Measurements from ENCODE around the gene CHRM4. TPM values are rescaled to one million over a fixed set of nuclear protein-coding genes. Genes with fewer than 3 reads are reported as not detected.

CHRM4 gene
- total RNA-seq, 2 donors from 2014 or later: 0.28 TPM; not detected in 1

DNA sequence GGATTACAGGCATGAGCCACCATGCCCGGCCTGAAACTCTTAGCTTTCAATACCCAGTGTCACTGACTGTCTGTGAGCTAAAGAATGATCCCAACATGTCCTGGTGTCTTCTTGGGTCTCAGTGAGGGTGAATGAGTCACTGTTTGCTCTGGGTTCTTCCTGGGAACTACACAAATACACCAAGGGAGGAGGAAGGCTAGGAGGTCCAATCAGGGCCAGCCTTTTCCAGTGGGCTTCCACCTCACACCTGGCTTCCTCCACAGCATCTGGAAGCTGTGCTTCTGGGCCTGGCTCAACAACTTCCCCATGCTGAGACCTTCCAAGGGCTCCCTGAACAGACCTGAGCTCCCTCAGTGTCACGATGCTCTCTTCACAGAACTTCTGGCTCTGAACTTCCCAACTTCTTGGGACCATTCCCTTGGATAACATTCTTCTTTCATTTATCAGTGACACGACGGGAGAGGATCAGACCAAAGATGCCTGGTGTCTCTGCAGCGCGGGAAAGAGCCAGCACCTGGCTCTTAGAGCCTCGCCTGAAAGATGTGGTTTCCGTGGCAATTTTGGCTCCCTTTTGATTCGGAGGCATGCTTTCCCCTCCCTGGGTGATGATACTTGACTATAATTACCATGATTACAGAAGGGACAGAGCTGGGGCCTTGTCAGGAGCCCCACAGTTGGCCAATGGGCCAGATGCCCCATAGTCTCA is 22.3 kb upstream of the CHRM4 start:
- H3K27me3 ChIP-seq: no peaks in the 10 kb centered on the region
- DNase-seq (ENCODE audit: low spot score): no peak
- no peaks in the 10 kb centered on the region for H3K4me1 ChIP-seq
- no peak overlapping the region for H3K27ac ChIP-seq
- H3K4me3 ChIP-seq: no peak overlapping the region
- H3K36me3 ChIP-seq: peaks cover 28% of the 10 kb centered on the region
- H3K9me3 ChIP-seq: no peaks in the 10 kb centered on the region
- TF ChIP-seq, protein P1, sequence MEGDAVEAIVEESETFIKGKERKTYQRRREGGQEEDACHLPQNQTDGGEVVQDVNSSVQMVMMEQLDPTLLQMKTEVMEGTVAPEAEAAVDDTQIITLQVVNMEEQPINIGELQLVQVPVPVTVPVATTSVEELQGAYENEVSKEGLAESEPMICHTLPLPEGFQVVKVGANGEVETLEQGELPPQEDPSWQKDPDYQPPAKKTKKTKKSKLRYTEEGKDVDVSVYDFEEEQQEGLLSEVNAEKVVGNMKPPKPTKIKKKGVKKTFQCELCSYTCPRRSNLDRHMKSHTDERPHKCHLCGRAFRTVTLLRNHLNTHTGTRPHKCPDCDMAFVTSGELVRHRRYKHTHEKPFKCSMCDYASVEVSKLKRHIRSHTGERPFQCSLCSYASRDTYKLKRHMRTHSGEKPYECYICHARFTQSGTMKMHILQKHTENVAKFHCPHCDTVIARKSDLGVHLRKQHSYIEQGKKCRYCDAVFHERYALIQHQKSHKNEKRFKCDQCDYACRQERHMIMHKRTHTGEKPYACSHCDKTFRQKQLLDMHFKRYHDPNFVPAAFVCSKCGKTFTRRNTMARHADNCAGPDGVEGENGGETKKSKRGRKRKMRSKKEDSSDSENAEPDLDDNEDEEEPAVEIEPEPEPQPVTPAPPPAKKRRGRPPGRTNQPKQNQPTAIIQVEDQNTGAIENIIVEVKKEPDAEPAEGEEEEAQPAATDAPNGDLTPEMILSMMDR (IDR thresholded peaks at IDR 0.05): no peak

DNA sequence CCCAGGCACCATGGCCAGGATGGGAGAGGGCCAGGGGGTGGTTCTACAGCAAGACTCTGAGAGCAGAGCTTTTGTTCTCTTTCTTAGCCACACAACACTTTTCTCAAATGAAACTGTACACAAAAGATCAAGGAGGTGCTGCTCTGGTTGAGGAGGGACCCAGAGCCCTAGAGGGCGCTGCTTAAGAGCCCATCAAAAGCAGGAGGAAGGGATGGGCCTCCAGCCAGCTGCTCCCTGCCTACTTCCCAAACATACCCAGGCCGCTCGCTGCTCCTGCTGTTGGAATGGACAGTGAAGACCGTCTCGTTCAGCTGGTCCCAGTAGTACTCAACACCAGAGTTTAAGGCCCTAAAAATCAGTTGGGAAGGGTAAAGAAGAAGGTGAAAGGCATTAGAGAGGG is 18.4 kb upstream of the CHRM4 start:
- TF ChIP-seq, protein P1 (IDR thresholded peaks at IDR 0.05): no peak
- peaks cover 47% of the 10 kb centered on the region for H3K36me3 ChIP-seq
- DNase-seq (ENCODE audit: low spot score): no peak

DNA sequence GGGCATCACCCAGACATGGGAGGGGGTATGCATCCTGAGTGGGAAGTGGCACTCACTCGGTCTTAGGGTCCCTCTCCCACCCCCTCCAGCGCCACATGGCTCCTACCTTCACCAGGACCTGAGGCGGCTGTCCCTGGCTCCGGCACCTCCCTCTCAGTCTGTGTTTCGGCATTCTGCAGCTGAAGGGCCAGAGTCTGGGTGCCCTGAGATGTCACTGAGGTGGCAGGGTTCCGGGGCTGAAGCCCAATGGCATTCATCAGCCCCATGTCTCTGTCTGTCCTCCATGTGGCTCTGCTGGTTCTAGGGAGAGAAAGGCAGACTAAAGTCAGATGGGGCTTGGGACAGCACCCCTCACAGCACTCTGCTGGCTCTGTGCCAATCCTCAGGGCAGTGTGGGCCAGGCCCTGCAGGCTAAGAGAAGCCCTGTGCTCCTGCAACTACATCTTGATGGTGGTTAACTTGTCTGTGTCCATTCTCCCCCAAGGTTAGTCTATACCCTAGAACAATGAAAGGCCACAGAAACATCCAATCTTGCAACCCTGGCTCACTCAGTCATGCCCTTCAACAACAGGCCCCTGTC is 16.9 kb upstream of the CHRM4 start:
- Histone ChIP-seq H3K27ac (no peak overlapping the region), H3K27me3 (no peaks in the 10 kb centered on the region), H3K36me3 (peaks cover 39% of the 10 kb centered on the region), H3K4me1 (peaks cover 0 to 9% of the 10 kb centered on the region in 2 donors), H3K4me3 (no peak overlapping the region), H3K9me3 (no peaks in the 10 kb centered on the region)
- TF ChIP-seq, protein P1 (IDR thresholded peaks at IDR 0.05): no peak
- no peak for DNase-seq (ENCODE audit: low spot score)

More for the DNA sequence above, 18.4 kb upstream of the CHRM4 start:
- H3K4me3 ChIP-seq: no peak overlapping the region
- H3K27me3 ChIP-seq: no peaks in the 10 kb centered on the region
- no peak overlapping the region for H3K27ac ChIP-seq
- no peaks in the 10 kb centered on the region for H3K9me3 ChIP-seq
- no peaks in the 10 kb centered on the region for H3K4me1 ChIP-seq

DNA sequence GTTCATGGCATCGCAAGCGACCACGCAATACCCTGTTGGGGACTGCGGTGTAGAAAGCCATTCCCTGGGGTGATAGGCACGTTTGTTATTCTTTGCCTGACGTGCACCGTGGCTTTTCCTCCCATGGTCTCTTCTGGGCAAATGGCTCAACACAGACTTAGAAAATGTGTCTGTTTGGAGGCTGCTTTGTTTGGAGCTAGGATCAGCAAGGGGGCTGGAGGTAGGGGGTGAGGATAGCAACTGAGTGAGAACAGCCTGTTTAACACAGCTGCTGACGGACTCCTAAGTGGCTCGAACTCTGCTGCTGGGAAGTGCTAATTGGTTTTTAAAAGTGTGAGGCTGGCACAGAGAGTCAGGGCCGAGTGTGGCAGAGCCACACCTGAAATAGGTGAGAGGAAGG is 16.1 kb upstream of the CHRM4 start:
- Histone ChIP-seq H3K4me3 (no peak overlapping the region), H3K27ac (no peak overlapping the region), H3K9me3 (no peaks in the 10 kb centered on the region), H3K36me3 (peaks cover 43% of the 10 kb centered on the region), H3K4me1 (peaks cover 0 to 17% of the 10 kb centered on the region in 2 donors), H3K27me3 (no peaks in the 10 kb centered on the region)
- DNase-seq (ENCODE audit: low spot score): no peak
- TF ChIP-seq, protein P1 (IDR thresholded peaks at IDR 0.05): no peak

DNA sequence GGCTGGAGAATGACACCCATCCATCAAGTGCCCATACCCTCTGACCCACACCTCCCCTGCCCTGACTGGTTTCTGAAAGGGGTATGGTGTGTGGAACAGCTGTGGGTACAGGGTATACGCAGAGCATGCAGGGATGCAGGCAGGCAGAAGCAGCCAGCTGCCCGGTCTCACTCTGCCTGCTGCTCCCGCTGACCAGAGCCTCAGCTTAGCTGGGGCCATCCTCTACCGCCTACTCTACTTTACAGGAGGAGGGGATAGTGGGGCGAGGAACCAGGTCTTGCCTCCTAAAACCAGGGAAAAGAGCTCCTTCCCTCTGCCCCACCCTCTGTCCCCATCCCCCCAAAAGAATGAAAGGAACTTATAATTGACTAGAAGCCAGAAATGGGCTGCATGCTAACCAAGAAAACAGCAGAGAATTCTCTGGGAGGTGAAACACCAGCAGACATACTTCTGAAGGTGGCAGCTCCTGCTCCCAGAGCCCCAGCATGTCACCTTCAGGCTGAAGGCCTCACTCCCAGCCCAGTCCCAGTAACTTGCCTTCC is 13.0 kb upstream of the CHRM4 start:
- DNase-seq (ENCODE audit: low spot score): no peak
- TF ChIP-seq, protein P1 (IDR thresholded peaks at IDR 0.05): no peak
- Histone ChIP-seq H3K36me3 (peaks cover 36% of the 10 kb centered on the region), H3K9me3 (no peaks in the 10 kb centered on the region), H3K27me3 (no peaks in the 10 kb centered on the region), H3K4me3 (no peak overlapping the region), H3K4me1 (peaks cover 0 to 17% of the 10 kb centered on the region in 2 donors), H3K27ac (no peak overlapping the region)
